ENCODE measurements around the gene IER3.
A peak's percentile ranks its signal among the peaks of the same experiment; 100 is the strongest.
"Not testable (repeated sequence)": the region's sequence is repeated elsewhere in the genome, so short reads cannot be mapped to it uniquely, and the experiment has no call there.

IER3 gene

DNA sequence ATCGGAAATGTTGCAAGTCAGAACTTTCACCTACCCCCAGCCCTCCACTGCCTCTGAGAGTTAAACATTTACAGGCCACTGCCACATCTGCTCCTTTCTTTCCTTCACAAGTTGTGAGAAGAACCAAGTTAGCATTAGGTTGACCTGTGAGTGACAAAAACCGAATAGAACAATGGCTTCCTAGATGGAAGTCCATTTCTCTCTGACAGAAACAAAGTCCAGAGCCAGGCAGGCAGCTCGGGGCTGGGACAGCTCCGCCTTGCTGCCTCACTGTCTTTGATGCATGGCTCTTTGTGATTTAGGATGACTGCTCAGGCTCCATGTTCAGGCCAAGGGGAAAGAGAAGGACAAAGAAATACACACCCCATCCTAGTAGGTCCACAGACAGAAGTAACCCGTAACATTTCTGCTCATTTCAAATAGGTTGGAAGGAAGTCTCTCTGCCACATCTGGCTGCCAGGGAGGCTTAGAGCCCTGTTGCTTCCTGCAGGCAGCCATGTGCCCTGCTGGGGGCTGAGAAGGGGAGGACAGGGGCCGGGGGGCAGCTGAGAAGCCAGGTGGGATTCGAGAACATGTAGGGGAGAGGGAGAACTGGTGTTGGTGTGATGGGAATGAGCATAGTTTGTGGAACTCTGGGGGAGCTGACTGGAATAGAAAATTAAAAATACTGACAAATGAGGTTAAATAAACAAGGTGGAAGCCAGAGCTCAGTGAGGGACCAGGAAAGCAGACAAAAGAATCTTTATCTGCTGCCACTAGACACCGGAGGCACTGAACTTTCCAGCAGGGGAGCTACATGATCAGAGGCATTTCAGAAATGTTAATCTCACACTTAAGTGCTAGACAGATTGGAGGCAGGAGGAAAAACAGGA lies 19.5 kb upstream of the IER3 start:
- no peak for DNase-seq
- TF ChIP-seq POLR2A (IDR thresholded peaks at IDR 0.05; ENCODE audit: low read length) (no peak), GATA1 (IDR thresholded peaks at IDR 0.05; ENCODE audit: low read depth, low read length) (no peak)

DNA sequence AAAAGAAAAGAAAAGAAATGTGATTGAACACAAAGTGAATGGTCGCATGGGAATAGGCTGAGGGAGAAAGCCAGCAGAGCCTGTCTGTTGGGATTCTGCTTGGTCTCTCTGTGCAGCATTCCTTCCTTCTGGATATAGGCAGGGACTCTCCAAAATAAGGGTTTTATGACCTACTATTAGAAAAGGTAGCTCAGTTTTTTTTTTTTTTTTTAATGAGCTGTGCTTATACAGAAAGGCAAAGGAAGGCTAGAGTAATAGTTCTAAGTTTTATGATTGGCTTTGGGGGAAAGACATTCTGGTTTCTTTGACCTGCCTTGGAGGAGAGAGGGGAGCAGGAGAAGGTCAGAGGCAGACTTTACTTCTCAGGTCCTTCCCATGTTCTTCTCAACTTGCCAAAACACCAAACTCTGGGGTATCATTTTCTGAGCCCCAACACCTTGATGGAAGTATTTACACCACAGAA lies 18.8 kb upstream of the IER3 start:
- no peak for DNase-seq
- TF ChIP-seq GATA1 (IDR thresholded peaks at IDR 0.05; ENCODE audit: low read depth, low read length), result no peak

DNA sequence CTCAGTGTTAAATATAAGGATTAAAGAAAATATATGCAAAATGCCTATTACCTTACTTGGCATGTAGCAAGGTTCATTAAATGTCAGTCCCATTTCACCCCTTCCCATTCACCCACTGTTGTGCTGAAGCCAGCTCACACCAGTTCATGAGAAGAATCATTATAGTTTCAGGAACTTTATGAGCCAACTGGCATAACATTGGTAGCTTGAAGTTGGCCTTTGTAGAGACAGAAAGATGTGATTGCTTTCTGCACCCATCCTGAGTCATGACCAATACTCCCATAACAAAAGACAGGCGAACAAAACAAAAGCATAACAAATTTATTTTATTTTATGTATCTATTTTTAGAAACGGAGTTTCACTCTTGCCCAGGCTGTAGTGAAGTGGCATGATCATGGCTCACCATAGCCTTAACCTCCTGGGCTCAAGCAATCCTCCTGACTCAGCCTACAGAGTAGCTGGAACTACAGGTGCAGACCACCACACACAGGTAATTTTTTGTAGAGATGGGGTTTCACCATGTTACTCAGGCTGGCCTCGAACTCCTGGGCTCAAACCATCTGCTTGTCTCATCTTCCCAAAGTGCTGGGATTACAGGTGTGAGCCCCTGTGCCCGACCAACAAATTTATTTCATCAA lies 17.6 kb upstream of the IER3 start:
- no peak for TF ChIP-seq POLR2A (IDR thresholded peaks at IDR 0.05; ENCODE audit: low read length)
- TF ChIP-seq GATA1 (IDR thresholded peaks at IDR 0.05; ENCODE audit: low read depth, low read length), result no peak
- DNase-seq, result no peak

DNA sequence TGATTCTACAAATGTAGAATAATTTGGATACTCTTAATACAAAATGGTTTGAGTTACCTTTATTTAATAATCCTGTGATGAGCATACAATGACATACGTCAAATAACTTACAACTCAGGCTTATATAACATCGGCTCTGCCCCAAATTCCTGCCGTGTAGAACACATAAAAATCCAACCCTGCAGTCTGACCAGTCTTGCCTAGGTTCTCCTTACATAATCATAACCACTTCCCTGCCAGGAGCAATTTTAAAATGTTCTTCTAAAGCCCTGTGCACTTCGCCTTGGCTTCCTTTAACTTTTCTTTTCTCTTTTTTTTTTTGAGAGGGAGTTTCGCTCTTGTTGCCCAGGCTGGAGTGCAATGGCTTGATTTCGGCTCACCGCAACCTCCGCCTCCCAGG lies 16.2 kb upstream of the IER3 start:
- DNase-seq, result no peak
- no peak for TF ChIP-seq GATA1 (IDR thresholded peaks at IDR 0.05; ENCODE audit: low read depth, low read length)
- no peak for TF ChIP-seq POLR2A (IDR thresholded peaks at IDR 0.05; ENCODE audit: low read length)

DNA sequence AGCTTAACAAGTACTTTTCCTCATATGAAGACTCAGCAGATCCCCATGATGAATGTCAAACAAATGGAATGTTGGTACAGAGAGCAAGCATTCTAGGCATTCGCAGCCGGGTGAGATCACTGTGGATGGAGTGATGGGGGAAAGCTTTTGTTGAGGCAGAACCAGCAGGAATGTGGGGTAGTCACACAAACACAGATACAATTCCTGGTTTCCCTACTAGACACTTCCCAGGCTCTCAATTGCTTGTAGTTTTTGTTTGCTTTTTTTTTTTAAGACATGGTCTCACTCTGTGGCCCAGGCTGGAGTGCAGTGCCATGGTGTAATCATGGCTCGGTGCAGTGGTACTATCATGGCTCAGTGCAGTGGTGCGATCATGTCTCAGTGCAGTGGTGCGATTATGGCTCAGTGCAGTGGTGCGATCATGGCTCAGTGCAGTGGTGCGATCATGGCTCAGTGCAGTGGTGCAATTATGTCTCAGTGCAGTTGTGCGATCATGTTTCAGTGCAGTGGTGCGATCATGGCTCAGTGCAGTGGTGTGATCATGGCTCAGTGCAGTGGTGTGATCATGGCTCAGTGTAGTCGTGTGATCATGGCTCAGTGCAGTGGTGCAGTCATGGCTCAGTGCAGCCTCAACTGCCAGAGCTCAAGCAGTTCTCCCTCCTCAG lies 15.4 kb upstream of the IER3 start:
- no peak for DNase-seq
- no peak for TF ChIP-seq GATA1 (IDR thresholded peaks at IDR 0.05; ENCODE audit: low read depth, low read length)
- no peak for TF ChIP-seq POLR2A (IDR thresholded peaks at IDR 0.05; ENCODE audit: low read length)

DNA sequence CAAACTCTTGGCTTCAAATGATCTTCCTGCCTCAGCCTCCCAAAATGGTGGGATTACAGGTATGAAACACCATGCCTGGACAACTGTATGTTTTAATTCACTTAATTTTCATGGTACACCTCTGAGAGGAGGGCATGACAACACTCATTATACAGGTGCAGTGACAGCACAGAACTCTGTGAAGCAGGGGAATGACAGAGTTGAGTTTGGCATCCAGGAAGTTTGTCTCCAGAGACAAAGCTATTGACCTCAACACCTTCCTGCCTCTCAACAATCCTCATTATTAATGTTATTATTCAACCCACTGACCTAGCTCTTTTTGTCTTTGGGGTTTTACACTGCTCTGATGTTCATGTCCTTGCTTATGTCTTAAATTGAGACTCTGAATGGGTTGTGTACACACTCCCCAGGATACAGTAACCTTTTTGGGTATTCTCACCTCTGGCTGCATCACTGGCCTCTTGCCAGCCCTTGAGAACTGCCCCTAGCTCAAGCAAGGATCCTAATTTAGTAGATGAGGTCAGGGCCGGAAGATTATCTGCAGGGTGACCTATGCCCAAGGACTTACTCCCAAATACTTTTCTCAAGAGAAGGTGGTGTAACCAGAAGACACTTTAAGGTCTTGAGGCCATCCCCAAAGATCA lies 13.0 kb upstream of the IER3 start:
- no peak for TF ChIP-seq GATA1 (IDR thresholded peaks at IDR 0.05; ENCODE audit: low read depth, low read length)
- no peak for TF ChIP-seq POLR2A (IDR thresholded peaks at IDR 0.05; ENCODE audit: low read length)
- no peak for DNase-seq

DNA sequence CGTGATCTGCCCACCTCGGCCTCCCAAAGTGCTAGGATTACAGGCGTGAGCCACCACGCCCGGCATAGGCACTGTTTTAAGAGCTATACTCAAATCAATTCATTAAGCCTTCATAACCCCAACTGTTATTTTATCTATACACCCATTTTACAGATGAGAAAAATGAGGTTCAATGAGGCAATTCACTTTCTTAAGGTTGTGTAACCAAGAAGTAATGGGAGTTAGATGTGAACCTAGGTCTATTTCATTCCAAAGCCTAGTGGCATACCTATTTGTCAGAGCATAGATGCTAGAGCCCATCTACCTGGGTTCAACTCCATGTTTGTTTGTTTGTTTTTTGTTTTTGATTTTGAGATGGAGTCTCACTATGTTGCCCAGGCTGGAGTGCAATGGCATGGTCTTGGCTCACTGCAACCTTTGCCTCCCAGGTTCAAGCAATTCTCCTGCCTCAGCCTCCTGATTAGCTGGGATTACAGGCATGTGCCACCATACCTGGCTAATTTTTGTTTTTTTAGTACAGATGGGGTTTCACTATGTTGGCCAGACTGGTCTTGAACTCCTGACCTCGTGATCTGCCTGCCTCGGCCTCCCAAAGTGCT lies 12.2 kb upstream of the IER3 start:
- DNase-seq, result not testable (repeated sequence)

DNA sequence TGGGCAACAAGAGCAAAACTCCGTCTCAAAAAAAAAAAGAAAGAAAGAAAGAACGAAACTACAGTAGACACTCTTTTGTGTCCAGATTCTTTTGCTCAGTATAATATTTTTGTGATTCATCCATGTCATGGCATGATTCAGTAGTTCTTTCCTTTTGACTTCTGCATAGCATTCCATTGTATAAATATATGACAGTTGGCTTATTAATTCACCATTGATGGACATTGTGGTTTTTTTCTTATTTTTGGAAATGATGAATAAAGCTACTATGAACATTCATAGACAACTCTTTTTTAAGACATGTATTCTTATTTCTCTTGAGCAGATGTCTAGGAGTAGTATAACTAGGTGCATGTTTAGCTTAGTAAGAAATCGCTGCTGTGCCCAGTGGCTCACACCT lies 10.3 kb upstream of the IER3 start:
- no peak for DNase-seq
- no peak for TF ChIP-seq GATA1 (IDR thresholded peaks at IDR 0.05; ENCODE audit: low read depth, low read length)
- no peak for TF ChIP-seq POLR2A (IDR thresholded peaks at IDR 0.05; ENCODE audit: low read length)

DNA sequence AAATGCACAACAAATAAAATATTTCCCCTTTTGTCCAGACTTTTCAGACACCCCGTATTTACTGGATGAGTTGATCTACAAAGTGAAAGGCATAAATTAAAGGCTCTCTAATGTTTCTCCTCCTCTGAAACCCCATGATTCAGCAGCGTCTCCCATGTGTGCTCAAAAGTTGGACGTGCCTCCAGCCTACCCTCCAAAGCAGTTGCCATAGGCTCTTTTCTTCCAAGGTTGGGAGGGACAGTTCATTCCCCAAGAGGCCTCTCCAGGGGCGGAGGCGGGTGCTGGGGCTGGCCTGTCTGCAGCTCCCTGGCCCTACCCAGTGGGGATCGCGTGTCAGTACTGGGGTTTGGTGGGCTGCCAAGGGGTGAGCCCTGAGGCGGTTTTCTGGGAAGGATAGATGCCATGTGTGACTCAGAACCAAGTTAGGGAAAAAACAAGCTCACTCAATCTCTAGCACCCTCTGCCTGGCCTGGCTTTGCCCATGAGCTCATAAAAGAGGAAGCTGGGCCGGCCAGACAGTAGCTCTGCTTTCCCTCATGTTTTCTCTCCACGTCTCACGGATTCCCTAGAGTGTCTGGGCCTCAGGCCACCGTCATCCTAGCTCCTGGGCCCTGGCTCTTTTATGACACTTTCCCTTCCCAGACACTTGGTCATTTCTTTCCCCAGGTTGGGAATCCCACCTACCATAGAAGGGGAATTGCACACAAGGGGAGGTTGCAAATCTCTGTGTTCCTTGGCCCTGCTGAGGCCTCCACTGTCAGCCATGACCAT lies 8.0 kb upstream of the IER3 start:
- peak; percentile 24 to 57 for DNase-seq
- no peak for TF ChIP-seq POLR2A (IDR thresholded peaks at IDR 0.05; ENCODE audit: low read length)
- TF ChIP-seq GATA1 (IDR thresholded peaks at IDR 0.05; ENCODE audit: low read depth, low read length), result no peak

DNA sequence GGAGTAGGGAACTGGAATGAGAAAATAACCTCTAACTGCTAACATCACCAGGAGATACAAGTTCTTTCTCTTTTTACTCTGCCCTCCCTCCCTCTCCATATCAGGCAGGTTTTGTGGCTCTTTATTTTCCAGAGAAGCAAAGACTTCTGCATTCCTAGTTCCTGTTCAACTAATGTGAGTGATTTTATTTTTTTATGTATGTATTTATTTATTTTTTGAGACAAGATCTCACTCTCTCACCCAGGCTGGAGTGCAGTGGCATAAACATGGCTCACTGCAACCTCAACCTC lies 6.0 kb upstream of the IER3 start:
- no peak for TF ChIP-seq GATA1 (IDR thresholded peaks at IDR 0.05; ENCODE audit: low read depth, low read length)
- no peak for TF ChIP-seq POLR2A (IDR thresholded peaks at IDR 0.05; ENCODE audit: low read length)
- DNase-seq, result no peak

DNA sequence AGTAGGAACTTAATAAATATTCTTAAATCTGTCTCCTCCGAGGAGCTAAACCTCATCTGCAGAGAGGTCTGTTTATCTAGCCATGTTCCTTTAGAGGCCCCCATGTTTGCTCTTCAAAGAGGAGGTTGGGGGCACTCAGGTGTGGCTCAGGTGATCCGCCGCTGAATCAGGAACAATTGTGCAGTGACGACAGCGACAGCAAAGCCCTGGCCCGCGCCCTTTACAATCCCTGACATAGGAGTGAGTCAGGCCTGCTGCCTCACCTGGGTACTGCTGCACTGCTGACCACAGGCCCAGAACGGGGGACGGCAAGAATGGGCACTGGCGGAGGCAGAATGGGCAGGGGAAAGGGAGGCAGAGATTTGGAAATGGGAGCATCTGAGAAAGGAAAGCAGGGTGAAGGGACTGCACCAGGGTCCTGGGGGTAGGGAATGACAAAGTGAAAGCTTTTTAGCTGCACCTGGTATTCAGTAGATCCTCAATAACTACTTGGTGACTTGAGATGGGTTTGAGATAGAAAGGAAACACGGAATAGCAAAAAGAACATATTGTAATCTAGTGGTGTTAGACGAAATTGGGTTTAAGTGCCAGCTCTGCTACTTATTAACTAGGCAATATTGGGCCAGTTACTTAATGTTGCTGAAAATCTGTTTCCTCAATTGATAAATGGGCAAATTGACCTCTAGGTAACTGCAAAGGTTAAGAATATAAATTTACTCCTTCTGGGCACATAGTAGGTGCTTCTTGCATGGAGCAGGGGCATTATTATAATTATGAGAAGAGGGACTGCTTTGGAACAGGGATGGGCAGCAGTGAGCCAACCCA lies 5.4 kb upstream of the IER3 start:
- no peak for DNase-seq
- TF ChIP-seq POLR2A (IDR thresholded peaks at IDR 0.05; ENCODE audit: low read length), result no peak

DNA sequence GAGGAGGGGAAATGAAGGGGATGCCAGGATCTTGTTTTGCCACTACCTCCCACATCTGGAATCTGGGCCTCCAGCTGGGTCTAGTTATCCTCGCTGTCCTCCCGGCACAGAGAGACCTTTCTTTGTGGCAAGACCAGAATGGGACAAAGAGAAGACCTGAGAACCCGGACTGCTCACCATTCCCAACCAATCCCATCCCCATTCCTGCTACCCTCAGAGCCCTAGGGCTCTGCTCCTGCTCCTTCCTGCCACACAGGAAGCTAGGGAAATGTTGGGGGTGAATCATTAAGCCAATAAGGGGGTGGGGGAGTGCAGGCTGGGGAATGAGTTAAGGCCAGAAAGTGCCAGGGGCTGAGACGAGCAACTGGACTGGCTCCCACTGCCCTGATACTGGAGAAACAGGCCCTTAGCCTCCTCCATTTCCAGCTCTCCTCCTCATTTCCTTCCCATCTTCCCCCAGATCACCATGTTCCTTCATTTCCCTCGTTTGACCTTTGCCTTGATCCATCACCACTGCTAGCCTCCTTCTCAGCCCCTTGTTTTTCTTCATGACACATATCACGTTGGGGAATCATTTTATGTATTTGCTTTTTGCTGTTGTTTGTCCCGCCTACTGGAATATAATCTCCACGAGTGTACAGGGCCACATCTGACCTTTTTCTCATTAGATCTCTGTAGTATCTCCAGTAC lies 4.6 kb upstream of the IER3 start:
- TF ChIP-seq POLR2A (IDR thresholded peaks at IDR 0.05; ENCODE audit: low read length) (no peak), GATA1 (IDR thresholded peaks at IDR 0.05; ENCODE audit: low read depth, low read length) (no peak)
- DNase-seq, result no peak

All from erythroblast (primary cell).